Measurements from ENCODE around the gene EXOC7.

- TF ChIP-seq, protein P1, sequence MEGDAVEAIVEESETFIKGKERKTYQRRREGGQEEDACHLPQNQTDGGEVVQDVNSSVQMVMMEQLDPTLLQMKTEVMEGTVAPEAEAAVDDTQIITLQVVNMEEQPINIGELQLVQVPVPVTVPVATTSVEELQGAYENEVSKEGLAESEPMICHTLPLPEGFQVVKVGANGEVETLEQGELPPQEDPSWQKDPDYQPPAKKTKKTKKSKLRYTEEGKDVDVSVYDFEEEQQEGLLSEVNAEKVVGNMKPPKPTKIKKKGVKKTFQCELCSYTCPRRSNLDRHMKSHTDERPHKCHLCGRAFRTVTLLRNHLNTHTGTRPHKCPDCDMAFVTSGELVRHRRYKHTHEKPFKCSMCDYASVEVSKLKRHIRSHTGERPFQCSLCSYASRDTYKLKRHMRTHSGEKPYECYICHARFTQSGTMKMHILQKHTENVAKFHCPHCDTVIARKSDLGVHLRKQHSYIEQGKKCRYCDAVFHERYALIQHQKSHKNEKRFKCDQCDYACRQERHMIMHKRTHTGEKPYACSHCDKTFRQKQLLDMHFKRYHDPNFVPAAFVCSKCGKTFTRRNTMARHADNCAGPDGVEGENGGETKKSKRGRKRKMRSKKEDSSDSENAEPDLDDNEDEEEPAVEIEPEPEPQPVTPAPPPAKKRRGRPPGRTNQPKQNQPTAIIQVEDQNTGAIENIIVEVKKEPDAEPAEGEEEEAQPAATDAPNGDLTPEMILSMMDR (IDR thresholded peaks at IDR 0.05) = no peak
- TF ChIP-seq POLR2AphosphoS5 (IDR thresholded peaks at IDR 0.05) (no peak), POLR2A (IDR thresholded peaks at IDR 0.05) (no peak)
Observed at GRCh38 chr17:76092526-76093413, 10.8 kb downstream of the EXOC7 start.

Data from breast epithelium (tissue), 3 donors.